Stimulated activated CD8-positive, alpha-beta memory T cell treated with anti-CD3 and anti-CD28 coated beads, Interleukin-4, amount 100 ng/mL, for 4 hours (primary cell): ENCODE data around the gene GPX3.

Source experiments
- DNase-seq, 2 donors: peaks; one replicate each; pipeline ENCODE4 v3.0.0-alpha.2; 2020; ENCODE audit warnings: low read depth in 2 of 2, low spot score in 1 of 2

The GPX3 gene

DNA sequence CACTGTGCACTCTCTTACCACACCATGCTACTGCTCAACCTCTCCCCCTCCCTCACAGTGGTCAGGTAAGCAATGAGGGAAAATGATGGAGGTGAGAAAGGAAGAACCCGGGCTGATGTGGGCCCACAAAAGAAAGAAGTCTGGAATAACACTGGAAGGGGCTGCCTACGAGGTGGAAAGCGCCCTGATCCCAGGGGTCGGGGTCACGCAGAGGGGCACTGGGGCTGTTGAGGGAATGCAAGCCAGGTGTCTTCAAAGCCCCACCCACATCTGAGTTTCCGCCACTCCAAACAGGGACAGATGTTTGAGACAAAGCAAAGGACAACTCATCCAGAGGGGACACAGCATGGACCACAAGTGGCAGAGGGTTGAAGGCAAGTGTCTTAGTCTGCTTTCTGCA is 56.2 kb downstream of the GPX3 start:
- DNase-seq = no peak

DNA sequence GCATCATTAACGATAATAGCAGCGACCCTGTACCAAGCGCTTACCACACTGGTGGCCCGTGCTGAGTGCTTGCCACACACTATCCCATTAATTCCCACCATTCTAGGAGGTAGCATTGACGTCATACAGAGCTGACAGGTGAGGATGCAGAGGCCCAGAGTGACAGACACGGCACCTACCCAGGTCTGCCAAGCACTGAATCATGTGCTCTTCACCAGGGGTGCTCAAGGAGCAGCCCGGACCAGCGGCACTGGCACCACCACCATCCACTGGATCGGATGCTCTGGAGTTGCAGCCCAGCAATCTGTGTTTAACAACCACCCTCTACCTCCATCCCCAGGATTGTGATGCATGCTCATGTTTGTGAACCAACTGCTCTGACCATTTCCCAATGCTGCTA is 57.0 kb downstream of the GPX3 start:
- no peak for DNase-seq

DNA sequence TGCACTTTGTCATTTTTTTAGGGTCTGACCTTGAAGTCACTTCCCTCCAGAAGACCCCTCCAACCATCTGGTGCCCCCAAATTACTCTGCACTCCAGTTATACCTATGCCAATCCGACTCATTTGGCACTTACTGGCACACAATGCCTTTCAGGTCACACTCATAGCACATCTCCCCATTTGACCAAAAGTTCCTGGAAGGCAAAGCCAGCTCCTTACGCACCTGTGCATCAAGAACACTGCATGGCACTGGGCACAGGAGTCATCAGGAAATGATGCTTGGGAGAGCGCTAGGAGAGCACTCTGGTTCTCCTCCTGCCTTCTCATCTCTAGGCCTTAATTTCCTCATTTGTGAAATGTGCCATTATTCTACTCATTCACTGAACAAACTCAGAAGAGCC is 57.6 kb downstream of the GPX3 start:
- DNase-seq = no peak
